Measurements from ENCODE around the gene TPX2. TPM values are rescaled to one million over a fixed set of nuclear protein-coding genes. Genes with fewer than 3 reads are reported as not detected.

The TPX2 gene
- total RNA-seq, 1 experiment from 2014 or later = 179 TPM

- H3K4me1 Mint-ChIP-seq (ENCODE audit: low read depth, unreplicated experiment) = peaks cover 21% of the 10 kb centered on the region
- intact Hi-C loops (cut with micrococcal nuclease; ENCODE audit: unreplicated experiment) = loop anchor here (1.0 kb wide), 1 partner anchor 23 kb away; no protein-coding TSS in a partner anchor
- no peak for DNase-seq
- no peak overlapping the region for H3K27ac Mint-ChIP-seq (ENCODE audit: unreplicated experiment)
- H3K27me3 Mint-ChIP-seq (ENCODE audit: unreplicated experiment) = peaks cover 43% of the 10 kb centered on the region
- TF ChIP-seq CTCF (IDR thresholded peaks at IDR 0.05; ENCODE audit: unreplicated experiment) = peak; percentile 22
- CTCF ChIA-PET = interaction anchor here (0.6 to 1.6 kb wide), 12 partner anchors 9 to 213 kb away, joined by 3 to 27 read pairs (median 3); partner anchors contain the start of gene PDRG1
- H3K36me3 Mint-ChIP-seq (ENCODE audit: insufficient read depth, unreplicated experiment) = peaks cover 7% of the 10 kb centered on the region
- no TSS peak for BruUV-seq (replicated peaks)
- H3K9me3 Mint-ChIP-seq (ENCODE audit: low read depth, unreplicated experiment) = no peaks in the 10 kb centered on the region
- no peak overlapping the region for H3K4me3 Mint-ChIP-seq (ENCODE audit: low read depth, unreplicated experiment)
Measured at GRCh38 chr20:31846793-31847138, 107.7 kb downstream of the TPX2 start.

- no peak overlapping the region for H3K27ac Mint-ChIP-seq (ENCODE audit: unreplicated experiment)
- H3K36me3 Mint-ChIP-seq (ENCODE audit: insufficient read depth, unreplicated experiment) = peaks cover 7% of the 10 kb centered on the region
- H3K9me3 Mint-ChIP-seq (ENCODE audit: low read depth, unreplicated experiment) = no peaks in the 10 kb centered on the region
- peaks cover 46% of the 10 kb centered on the region for H3K27me3 Mint-ChIP-seq (ENCODE audit: unreplicated experiment)
- H3K4me3 Mint-ChIP-seq (ENCODE audit: low read depth, unreplicated experiment) = no peak overlapping the region
- DNase-seq = no peak
- BruUV-seq (replicated peaks) = no TSS peak
- TF ChIP-seq CTCF (IDR thresholded peaks at IDR 0.05; ENCODE audit: unreplicated experiment) = no peak
- intact Hi-C loops (cut with micrococcal nuclease; ENCODE audit: unreplicated experiment) = no loop called here
- CTCF ChIA-PET = no interaction called here
- peaks cover 9% of the 10 kb centered on the region for H3K4me1 Mint-ChIP-seq (ENCODE audit: low read depth, unreplicated experiment)
Measured at GRCh38 chr20:31848088-31848999, 109.3 kb downstream of the TPX2 start.

GRCh38 chr20:31849306-31849930 lies 110.3 kb downstream of the TPX2 start:
- DNase-seq = peak; percentile 75
- peaks cover 46% of the 10 kb centered on the region for H3K27me3 Mint-ChIP-seq (ENCODE audit: unreplicated experiment)

More at GRCh38 chr20:31849306-31849930, 110.3 kb downstream of the TPX2 start:
- CTCF ChIA-PET = interaction anchor here (0.8 to 1.7 kb wide), 4 partner anchors 11 to 102 kb away, joined by 3 to 6 read pairs (median 4); partner anchors contain the start of gene PDRG1
- intact Hi-C loops (cut with micrococcal nuclease; ENCODE audit: unreplicated experiment) = no loop called here
- peaks cover 7% of the 10 kb centered on the region for H3K36me3 Mint-ChIP-seq (ENCODE audit: insufficient read depth, unreplicated experiment)
- TF ChIP-seq CTCF (IDR thresholded peaks at IDR 0.05; ENCODE audit: unreplicated experiment) = no peak
- peak overlapping the region; percentile 31 for H3K4me3 Mint-ChIP-seq (ENCODE audit: low read depth, unreplicated experiment)
- no peaks in the 10 kb centered on the region for H3K9me3 Mint-ChIP-seq (ENCODE audit: low read depth, unreplicated experiment)
- H3K27ac Mint-ChIP-seq (ENCODE audit: unreplicated experiment) = no peak overlapping the region
- H3K4me1 Mint-ChIP-seq (ENCODE audit: low read depth, unreplicated experiment) = peaks cover 9% of the 10 kb centered on the region
- BruUV-seq (replicated peaks) = no TSS peak

Other genes starting within 250 kb of the TPX2 start
- gene HM13, start 224.8 kb upstream of the TPX2 start, total RNA-seq (2022) = 342 and 378 TPM in 2 replicates
- 347 and 431 TPM in 2 replicates for gene ID1, start 134.0 kb upstream of the TPX2 start, total RNA-seq (2022)
- not detected in 2 replicates for gene COX4I2, start 101.4 kb upstream of the TPX2 start, total RNA-seq (2022)
- gene BCL2L1, start 16.4 kb upstream of the TPX2 start, total RNA-seq (2022) = 290 and 321 TPM in 2 replicates
- gene MYLK2, start 80.1 kb downstream of the TPX2 start, total RNA-seq (2022) = 1.3 and 1.5 TPM in 2 replicates
- not detected in 2 replicates for gene FOXS1, start 106.3 kb downstream of the TPX2 start, total RNA-seq (2022)
- gene DUSP15, start 131.2 kb downstream of the TPX2 start, total RNA-seq (2022) = 0.47 TPM in 1 of 2 replicates, not detected in the other
- not detected in 2 replicates for gene TTLL9, start 131.3 kb downstream of the TPX2 start, total RNA-seq (2022)
- gene PDRG1, start 212.8 kb downstream of the TPX2 start, total RNA-seq (2022) = 21.4 and 24.5 TPM in 2 replicates
- not detected in 2 replicates for gene XKR7, start 228.9 kb downstream of the TPX2 start, total RNA-seq (2022)